Measurements from ENCODE around the gene SCGB1D1. TPM values are rescaled to one million over a fixed set of nuclear protein-coding genes. Genes with fewer than 3 reads are reported as not detected.

The SCGB1D1 gene
- total and polyA plus RNA-seq, 2 experiments from 2014 or later = not detected

DNA sequence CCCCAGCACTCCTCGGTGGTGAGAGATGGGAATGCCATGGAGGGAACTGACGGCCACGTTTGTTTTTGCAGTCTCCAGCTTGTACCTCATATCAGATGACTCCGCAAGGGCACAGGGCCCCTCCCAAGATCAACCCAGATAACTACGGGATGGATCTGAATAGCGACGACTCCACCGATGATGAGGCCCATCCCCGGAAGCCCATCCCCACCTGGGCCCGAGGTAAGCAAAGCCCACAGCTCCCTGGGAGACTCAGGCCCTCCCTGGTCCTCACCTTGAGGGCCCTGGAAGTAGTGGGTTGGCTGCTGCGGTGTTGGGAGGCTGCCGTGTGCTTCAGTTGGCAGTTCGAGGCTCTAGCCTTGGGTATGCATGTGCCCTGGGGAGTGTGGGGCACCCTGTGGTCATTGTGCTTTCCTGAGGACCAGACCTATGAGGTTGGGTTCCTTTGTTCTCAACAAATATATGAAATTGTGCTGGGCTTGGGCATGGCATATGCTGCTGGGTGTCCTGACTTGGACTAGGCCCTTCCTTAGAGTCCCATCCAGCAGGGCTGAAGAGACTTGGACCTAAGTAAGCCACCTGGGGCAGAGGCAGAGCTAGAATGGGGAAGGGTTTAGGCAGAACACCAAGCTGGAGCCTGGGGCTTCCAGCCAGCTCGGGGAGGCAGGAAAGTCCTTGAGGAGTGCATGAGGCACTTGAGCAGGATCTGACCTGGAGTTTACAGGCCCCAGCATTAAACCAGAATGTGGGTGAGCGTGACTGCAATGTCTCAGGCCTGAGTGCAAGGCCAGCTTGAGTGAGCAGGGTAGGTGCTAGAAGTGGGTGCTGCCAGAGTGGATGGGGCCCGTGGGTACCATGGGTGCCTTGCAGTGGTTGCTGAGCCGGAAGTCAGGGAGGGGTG is 39.8 kb upstream of the SCGB1D1 start:
- peaks cover 30% of the 10 kb centered on the region for H3K36me3 ChIP-seq (ENCODE audit: insufficient read depth)
- H3K4me1 Mint-ChIP-seq = no peaks in the 10 kb centered on the region
- no peak overlapping the region for H3K27ac ChIP-seq (ENCODE audit: low read depth)
- no peak for ATAC-seq
- H3K36me3 Mint-ChIP-seq (ENCODE audit: low read depth) = peaks cover 74% of the 10 kb centered on the region
- TF ChIP-seq CREB1 (CRISPR knock-in tag; IDR thresholded peaks at IDR 0.05; ENCODE audit: low read depth) (no peak), EZH2phosphoT487 (IDR thresholded peaks at IDR 0.05; ENCODE audit: unreplicated experiment) (no peak), EZH2 (IDR thresholded peaks at IDR 0.05; ENCODE audit: low read depth, unreplicated experiment) (no peak), ZNF331 (CRISPR knock-in tag; IDR thresholded peaks at IDR 0.05; ENCODE audit: low read depth) (no peak), ZNF114 (CRISPR knock-in tag; IDR thresholded peaks at IDR 0.05) (no peak), STAT1 (IDR thresholded peaks at IDR 0.05; ENCODE audit: unreplicated experiment) (no peak), POLR2AphosphoS5 (IDR thresholded peaks at IDR 0.05; ENCODE audit: low read depth) (no peak)
- TF ChIP-seq, protein P1, sequence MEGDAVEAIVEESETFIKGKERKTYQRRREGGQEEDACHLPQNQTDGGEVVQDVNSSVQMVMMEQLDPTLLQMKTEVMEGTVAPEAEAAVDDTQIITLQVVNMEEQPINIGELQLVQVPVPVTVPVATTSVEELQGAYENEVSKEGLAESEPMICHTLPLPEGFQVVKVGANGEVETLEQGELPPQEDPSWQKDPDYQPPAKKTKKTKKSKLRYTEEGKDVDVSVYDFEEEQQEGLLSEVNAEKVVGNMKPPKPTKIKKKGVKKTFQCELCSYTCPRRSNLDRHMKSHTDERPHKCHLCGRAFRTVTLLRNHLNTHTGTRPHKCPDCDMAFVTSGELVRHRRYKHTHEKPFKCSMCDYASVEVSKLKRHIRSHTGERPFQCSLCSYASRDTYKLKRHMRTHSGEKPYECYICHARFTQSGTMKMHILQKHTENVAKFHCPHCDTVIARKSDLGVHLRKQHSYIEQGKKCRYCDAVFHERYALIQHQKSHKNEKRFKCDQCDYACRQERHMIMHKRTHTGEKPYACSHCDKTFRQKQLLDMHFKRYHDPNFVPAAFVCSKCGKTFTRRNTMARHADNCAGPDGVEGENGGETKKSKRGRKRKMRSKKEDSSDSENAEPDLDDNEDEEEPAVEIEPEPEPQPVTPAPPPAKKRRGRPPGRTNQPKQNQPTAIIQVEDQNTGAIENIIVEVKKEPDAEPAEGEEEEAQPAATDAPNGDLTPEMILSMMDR (conservative IDR thresholded peaks at IDR 0.05; ENCODE audit: low read depth in 2 of 2) = no peak
- TF ChIP-seq, protein P2, sequence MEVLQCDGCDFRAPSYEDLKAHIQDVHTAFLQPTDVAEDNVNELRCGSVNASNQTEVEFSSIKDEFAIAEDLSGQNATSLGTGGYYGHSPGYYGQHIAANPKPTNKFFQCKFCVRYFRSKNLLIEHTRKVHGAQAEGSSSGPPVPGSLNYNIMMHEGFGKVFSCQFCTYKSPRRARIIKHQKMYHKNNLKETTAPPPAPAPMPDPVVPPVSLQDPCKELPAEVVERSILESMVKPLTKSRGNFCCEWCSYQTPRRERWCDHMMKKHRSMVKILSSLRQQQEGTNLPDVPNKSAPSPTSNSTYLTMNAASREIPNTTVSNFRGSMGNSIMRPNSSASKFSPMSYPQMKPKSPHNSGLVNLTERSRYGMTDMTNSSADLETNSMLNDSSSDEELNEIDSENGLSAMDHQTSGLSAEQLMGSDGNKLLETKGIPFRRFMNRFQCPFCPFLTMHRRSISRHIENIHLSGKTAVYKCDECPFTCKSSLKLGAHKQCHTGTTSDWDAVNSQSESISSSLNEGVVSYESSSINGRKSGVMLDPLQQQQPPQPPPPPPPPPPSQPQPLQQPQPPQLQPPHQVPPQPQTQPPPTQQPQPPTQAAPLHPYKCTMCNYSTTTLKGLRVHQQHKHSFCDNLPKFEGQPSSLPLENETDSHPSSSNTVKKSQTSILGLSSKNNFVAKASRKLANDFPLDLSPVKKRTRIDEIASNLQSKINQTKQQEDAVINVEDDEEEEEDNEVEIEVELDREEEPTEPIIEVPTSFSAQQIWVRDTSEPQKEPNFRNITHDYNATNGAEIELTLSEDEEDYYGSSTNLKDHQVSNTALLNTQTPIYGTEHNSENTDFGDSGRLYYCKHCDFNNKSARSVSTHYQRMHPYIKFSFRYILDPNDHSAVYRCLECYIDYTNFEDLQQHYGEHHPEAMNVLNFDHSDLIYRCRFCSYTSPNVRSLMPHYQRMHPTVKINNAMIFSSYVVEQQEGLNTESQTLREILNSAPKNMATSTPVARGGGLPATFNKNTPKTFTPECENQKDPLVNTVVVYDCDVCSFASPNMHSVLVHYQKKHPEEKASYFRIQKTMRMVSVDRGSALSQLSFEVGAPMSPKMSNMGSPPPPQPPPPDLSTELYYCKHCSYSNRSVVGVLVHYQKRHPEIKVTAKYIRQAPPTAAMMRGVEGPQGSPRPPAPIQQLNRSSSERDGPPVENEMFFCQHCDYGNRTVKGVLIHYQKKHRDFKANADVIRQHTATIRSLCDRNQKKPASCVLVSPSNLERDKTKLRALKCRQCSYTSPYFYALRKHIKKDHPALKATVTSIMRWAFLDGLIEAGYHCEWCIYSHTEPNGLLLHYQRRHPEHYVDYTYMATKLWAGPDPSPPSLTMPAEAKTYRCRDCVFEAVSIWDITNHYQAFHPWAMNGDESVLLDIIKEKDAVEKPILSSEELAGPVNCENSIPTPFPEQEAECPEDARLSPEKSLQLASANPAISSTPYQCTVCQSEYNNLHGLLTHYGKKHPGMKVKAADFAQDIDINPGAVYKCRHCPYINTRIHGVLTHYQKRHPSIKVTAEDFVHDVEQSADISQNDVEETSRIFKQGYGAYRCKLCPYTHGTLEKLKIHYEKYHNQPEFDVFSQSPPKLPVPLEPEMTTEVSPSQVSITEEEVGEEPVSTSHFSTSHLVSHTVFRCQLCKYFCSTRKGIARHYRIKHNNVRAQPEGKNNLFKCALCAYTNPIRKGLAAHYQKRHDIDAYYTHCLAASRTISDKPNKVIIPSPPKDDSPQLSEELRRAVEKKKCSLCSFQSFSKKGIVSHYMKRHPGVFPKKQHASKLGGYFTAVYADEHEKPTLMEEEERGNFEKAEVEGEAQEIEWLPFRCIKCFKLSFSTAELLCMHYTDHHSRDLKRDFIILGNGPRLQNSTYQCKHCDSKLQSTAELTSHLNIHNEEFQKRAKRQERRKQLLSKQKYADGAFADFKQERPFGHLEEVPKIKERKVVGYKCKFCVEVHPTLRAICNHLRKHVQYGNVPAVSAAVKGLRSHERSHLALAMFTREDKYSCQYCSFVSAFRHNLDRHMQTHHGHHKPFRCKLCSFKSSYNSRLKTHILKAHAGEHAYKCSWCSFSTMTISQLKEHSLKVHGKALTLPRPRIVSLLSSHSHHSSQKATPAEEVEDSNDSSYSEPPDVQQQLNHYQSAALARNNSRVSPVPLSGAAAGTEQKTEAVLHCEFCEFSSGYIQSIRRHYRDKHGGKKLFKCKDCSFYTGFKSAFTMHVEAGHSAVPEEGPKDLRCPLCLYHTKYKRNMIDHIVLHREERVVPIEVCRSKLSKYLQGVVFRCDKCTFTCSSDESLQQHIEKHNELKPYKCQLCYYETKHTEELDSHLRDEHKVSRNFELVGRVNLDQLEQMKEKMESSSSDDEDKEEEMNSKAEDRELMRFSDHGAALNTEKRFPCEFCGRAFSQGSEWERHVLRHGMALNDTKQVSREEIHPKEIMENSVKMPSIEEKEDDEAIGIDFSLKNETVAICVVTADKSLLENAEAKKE (CRISPR knock-in tag; IDR thresholded peaks at IDR 0.05) = no peak
- TF ChIP-seq, protein P3, sequence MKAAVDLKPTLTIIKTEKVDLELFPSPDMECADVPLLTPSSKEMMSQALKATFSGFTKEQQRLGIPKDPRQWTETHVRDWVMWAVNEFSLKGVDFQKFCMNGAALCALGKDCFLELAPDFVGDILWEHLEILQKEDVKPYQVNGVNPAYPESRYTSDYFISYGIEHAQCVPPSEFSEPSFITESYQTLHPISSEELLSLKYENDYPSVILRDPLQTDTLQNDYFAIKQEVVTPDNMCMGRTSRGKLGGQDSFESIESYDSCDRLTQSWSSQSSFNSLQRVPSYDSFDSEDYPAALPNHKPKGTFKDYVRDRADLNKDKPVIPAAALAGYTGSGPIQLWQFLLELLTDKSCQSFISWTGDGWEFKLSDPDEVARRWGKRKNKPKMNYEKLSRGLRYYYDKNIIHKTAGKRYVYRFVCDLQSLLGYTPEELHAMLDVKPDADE (IDR thresholded peaks at IDR 0.05) = no peak
- peaks cover 6% of the 10 kb centered on the region for H3K27me3 Mint-ChIP-seq (ENCODE audit: insufficient read depth, low read depth, poor library complexity)
- no peak overlapping the region for H3K27ac Mint-ChIP-seq
- no peak overlapping the region for H3K4me3 ChIP-seq
- no peaks in the 10 kb centered on the region for H3K9me3 Mint-ChIP-seq
- H3K79me2 ChIP-seq (replicated peaks; ENCODE audit: insufficient read depth) = no peaks in the 10 kb centered on the region
- no peaks in the 10 kb centered on the region for H3K27me3 ChIP-seq (ENCODE audit: insufficient read depth)
- no peak overlapping the region for H3K4me3 Mint-ChIP-seq
- DNase-seq (ENCODE audit: low spot score) = no peak
- no peaks in the 10 kb centered on the region for H3F3A ChIP-seq (replicated peaks; ENCODE audit: low read depth)
- no peaks in the 10 kb centered on the region for H3K9me2 ChIP-seq (ENCODE audit: insufficient read depth)
- no peaks in the 10 kb centered on the region for H3K4me1 ChIP-seq (ENCODE audit: insufficient read depth)
- no peaks in the 10 kb centered on the region; the same call in 1 of the 2 replicates for H4K20me1 ChIP-seq (replicated peaks; ENCODE audit: insufficient read depth)
- no peak overlapping the region for H2AFZ ChIP-seq
- H3K4me2 ChIP-seq = no peak overlapping the region

Data from GM23338 (cell line).